ENCODE data around the gene VEPH1.

DNA sequence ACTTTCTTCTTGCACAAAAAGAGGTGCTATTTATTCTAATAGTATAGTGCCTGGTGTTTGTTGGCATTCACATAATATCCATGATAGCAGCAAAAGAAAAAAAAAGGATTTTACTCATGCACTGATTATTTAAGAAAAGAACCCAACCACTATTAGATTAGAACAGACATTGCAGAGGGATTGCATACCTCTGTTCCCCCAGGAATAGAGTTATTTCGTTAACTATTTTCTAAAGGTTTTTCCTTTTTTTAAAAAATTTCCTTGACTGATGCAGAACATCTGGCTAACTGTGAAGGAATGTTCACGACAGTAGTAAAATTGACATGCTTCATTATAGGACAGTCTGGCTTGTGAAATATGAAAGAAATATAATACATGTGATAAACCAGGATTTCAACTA, 203.1 kb downstream of the VEPH1 start:
- TF ChIP-seq EZH2 (IDR thresholded peaks at IDR 0.05; ENCODE audit: insufficient read depth, poor library complexity, severe bottlenecking) (no peak), EZH2phosphoT487 (IDR thresholded peaks at IDR 0.05; ENCODE audit: insufficient read depth, low read depth) (no peak)

Data from GM23248 (cell line).